Kidney (tissue), 14 donors: ENCODE measurements around the gene C12orf56. TPM values are rescaled to one million over a fixed set of nuclear protein-coding genes. Genes with fewer than 3 reads are reported as not detected.

ENCODE experiments used
- DNase-seq, 5 donors: peaks; one replicate each; pipeline ENCODE4 v3.0.0-alpha.2; 2013 to 2020
- FAIRE-seq: peaks from 2 replicates; lab custom pipeline; 2012; peaks lifted over from hg19 to GRCh38; lab: Jason Lieb, UNC
- H3K27ac ChIP-seq, 2 donors: one replicate each; pipeline ENCODE4 v1.7.0; 2013; ENCODE audit warnings: low read depth in 2 of 2, low read length in 2 of 2, inconsistent platforms in 1 of 2
- H3K27me3 ChIP-seq: one replicate; pipeline ENCODE4 v1.7.1; 2013; ENCODE audit warnings: low read length, inconsistent platforms; ENCODE audit not compliant: control insufficient read depth, insufficient read depth
- H3K36me3 ChIP-seq, 3 donors: one replicate each; pipeline versions ENCODE4 v1.7.0 to v1.7.1; 2013; ENCODE audit warnings: low read length in 3 of 3, control low read depth in 1 of 3, inconsistent platforms in 1 of 3; ENCODE audit not compliant: insufficient read depth in 3 of 3, control insufficient read depth in 2 of 3
- H3K4me1 ChIP-seq, 3 donors: one replicate each; pipeline versions ENCODE4 v1.7.0 to v1.7.1; 2013; ENCODE audit warnings: low read length in 3 of 3, inconsistent platforms in 1 of 3, low read depth in 1 of 3; ENCODE audit not compliant: control insufficient read depth in 2 of 3, insufficient read depth in 2 of 3
- H3K4me3 ChIP-seq, 3 donors: one replicate each; pipeline versions ENCODE4 v1.7.0 to v1.8.1; 2013; ENCODE audit warnings: low read length in 3 of 3, control low read depth in 1 of 3, inconsistent platforms in 1 of 3
- H3K9ac ChIP-seq, 3 donors: one replicate each; pipeline versions ENCODE4 v1.7.0 to v1.7.1; 2013; ENCODE audit warnings: low read length in 3 of 3, control low read depth in 1 of 3, inconsistent platforms in 1 of 3
- H3K9me3 ChIP-seq, 3 donors: one replicate each; pipeline versions ENCODE4 v1.7.0 to v1.7.1; 2013; ENCODE audit warnings: low read length in 3 of 3, control low read depth in 1 of 3, inconsistent platforms in 1 of 3; ENCODE audit not compliant: control insufficient read depth in 2 of 3, insufficient read depth in 1 of 3
- CTCF ChIP-seq: IDR thresholded peaks from 3 replicates; pipeline ENCODE4 v1.5.1; 2012; ENCODE audit warnings: mild to moderate bottlenecking, moderate library complexity, borderline replicate concordance; ENCODE audit not compliant: insufficient read depth; ENCODE audit errors: extremely low read depth
- intact Hi-C: fragments of 100-400 bp; cut with DNase I; formaldehyde crosslinking; loops from one replicate; pipeline ENCODE4 v1.11.1; 2022
- polyA plus RNA-seq: library from polyadenylated mRNA; stranded (reverse); fragments of 350-450 nt; fragmentation: Illumina TruSeq; extraction: RNeasy Lipid Tissue Mini Kit (QIAGEN cat#74804); gene quantifications from one replicate; pipeline ENCODE4 v1.2.3, GENCODE V29; 2014; ENCODE audit warnings: low read depth, low replicate concordance; ENCODE audit not compliant: insufficient read depth
- total RNA-seq: library from RNA; stranded (reverse); fragmentation: NEBNext Ultra II Directional; extraction: Animal tissue kit (Norgen Biotek cat#: 25700); gene quantifications from one replicate; pipeline ENCODE4 v1.2.1, GENCODE V29; 2021
- donor health status: control.
- donor health status: control.
- donor health status: control.
- donor health status: control.
- donor health status: control.
- donor health status: DM: yes; HTN: yes; CAD: no.
- donor health status: Normal renal cell carcinoma (clear cell type).

C12orf56 gene
- total and polyA plus RNA-seq, 2 donors from 2014 or later: 1.5 to 5.2 TPM

GRCh38 chr12:64269161-64269560, 121.4 kb downstream of the C12orf56 start:
- no peaks in the 10 kb centered on the region for H3K4me1 ChIP-seq
- H3K27ac ChIP-seq: no peak overlapping the region
- H3K4me3 ChIP-seq: no peak overlapping the region
- intact Hi-C loops: no loop called here
- H3K9me3 ChIP-seq: no peaks in the 10 kb centered on the region
- H3K9ac ChIP-seq: no peak overlapping the region
- TF ChIP-seq CTCF: no peak
- H3K27me3 ChIP-seq: no peaks in the 10 kb centered on the region
- FAIRE-seq: no peak
- no peaks in the 10 kb centered on the region for H3K36me3 ChIP-seq
- no peak for DNase-seq

GRCh38 chr12:64268409-64268808, 122.1 kb downstream of the C12orf56 start:
- FAIRE-seq: no peak
- no peak for DNase-seq
- Histone ChIP-seq H3K27me3 (no peaks in the 10 kb centered on the region), H3K9ac (no peak overlapping the region), H3K27ac (no peak overlapping the region), H3K4me1 (no peaks in the 10 kb centered on the region), H3K36me3 (no peaks in the 10 kb centered on the region), H3K9me3 (no peaks in the 10 kb centered on the region), H3K4me3 (no peak overlapping the region)
- intact Hi-C loops: no loop called here
- no peak for TF ChIP-seq CTCF

GRCh38 chr12:64265839-64266238, 124.7 kb downstream of the C12orf56 start:
- no peaks in the 10 kb centered on the region for H3K27me3 ChIP-seq
- intact Hi-C loops: no loop called here
- no peak overlapping the region for H3K4me3 ChIP-seq
- FAIRE-seq (no peak), DNase-seq (no peak)
- no peak overlapping the region for H3K9ac ChIP-seq
- no peaks in the 10 kb centered on the region for H3K4me1 ChIP-seq
- TF ChIP-seq CTCF: no peak
- no peaks in the 10 kb centered on the region for H3K36me3 ChIP-seq
- no peaks in the 10 kb centered on the region for H3K9me3 ChIP-seq
- no peak overlapping the region for H3K27ac ChIP-seq

GRCh38 chr12:64261813-64262212, 128.7 kb downstream of the C12orf56 start:
- Histone ChIP-seq H3K9ac (no peak overlapping the region), H3K36me3 (no peaks in the 10 kb centered on the region), H3K27ac (no peak overlapping the region), H3K4me3 (no peak overlapping the region), H3K27me3 (no peaks in the 10 kb centered on the region), H3K4me1 (no peaks in the 10 kb centered on the region), H3K9me3 (no peaks in the 10 kb centered on the region)
- DNase-seq: no peak
- intact Hi-C loops: no loop called here
- TF ChIP-seq CTCF: no peak
- FAIRE-seq: no peak
